Measurements from ENCODE around the gene C1QTNF5.
"Not testable (repeated sequence)": the region's sequence is repeated elsewhere in the genome, so short reads cannot be mapped to it uniquely, and the experiment has no call there.

C1QTNF5 gene

GRCh38 chr11:119340335-119341221, at the start of gene C1QTNF5:
TSS of gene C1QTNF5 (minus strand) at chr11:119340883. CDS start at chr11:119340397, 486 bp downstream.
- no peak for DNase-seq

- DNase-seq: peak in 1 of 2 experiments; percentile 8
These were observed 49.0 kb upstream of the C1QTNF5 start for GRCh38 chr11:119389611-119390254.

GRCh38 chr11:119388103-119388502, 47.4 kb upstream of the C1QTNF5 start:
- DNase-seq: no peak

GRCh38 chr11:119384332-119384731, 43.6 kb upstream of the C1QTNF5 start:
- DNase-seq: no peak

GRCh38 chr11:119382513-119382912, 41.8 kb upstream of the C1QTNF5 start:
- DNase-seq: not testable (repeated sequence)

- no peak for DNase-seq
These were observed 41.4 kb upstream of the C1QTNF5 start for GRCh38 chr11:119382101-119382500.

GRCh38 chr11:119381181-119381988, 40.7 kb upstream of the C1QTNF5 start, which contains the start of gene USP2:
TSS of gene USP2 (minus strand) at chr11:119381690. CDS start at chr11:119373480, 8,210 bp downstream.
- peak; percentile 80 to 96 for DNase-seq

- DNase-seq: no peak
These were observed 40.1 kb upstream of the C1QTNF5 start for GRCh38 chr11:119380827-119381180.

GRCh38 chr11:119380160-119380826, 39.6 kb upstream of the C1QTNF5 start:
- DNase-seq: no peak

GRCh38 chr11:119378851-119379465, 38.3 kb upstream of the C1QTNF5 start:
- no peak for DNase-seq

- no peak for DNase-seq
These were observed 37.4 kb upstream of the C1QTNF5 start for GRCh38 chr11:119377961-119378667.

- DNase-seq: no peak
These were observed 36.6 kb upstream of the C1QTNF5 start for GRCh38 chr11:119377112-119377901.

- no peak for DNase-seq
These were observed 35.6 kb upstream of the C1QTNF5 start for GRCh38 chr11:119376197-119376847.

GRCh38 chr11:119375337-119376196, 34.9 kb upstream of the C1QTNF5 start:
- no peak for DNase-seq

- no peak for DNase-seq
These were observed 34.1 kb upstream of the C1QTNF5 start for GRCh38 chr11:119374632-119375336.

GRCh38 chr11:119373921-119374631, 33.4 kb upstream of the C1QTNF5 start:
- peak; percentile 20 to 74 for DNase-seq

- no peak for DNase-seq
These were observed 32.6 kb upstream of the C1QTNF5 start for GRCh38 chr11:119373059-119373920.
